ENCODE results near the gene DCAF16.

The DCAF16 gene

GRCh38 chr4:17811078-17811603, 584 bp upstream of the DCAF16 start:
- no peak for DNase-seq (ENCODE audit: low read depth)
- no peak for TF ChIP-seq CTCF (IDR thresholded peaks at IDR 0.05; ENCODE audit: control insufficient read depth, insufficient read depth, low read depth, low read length, missing control alignments)
- H3K4me3 ChIP-seq (ENCODE audit: control insufficient read depth, low read depth, low read length) = peak overlapping the region; percentile 77

GRCh38 chr4:17809667-17810066, 890 bp downstream of the DCAF16 start:
- DNase-seq (ENCODE audit: low read depth) = no peak
- no peak for TF ChIP-seq CTCF (IDR thresholded peaks at IDR 0.05; ENCODE audit: control insufficient read depth, insufficient read depth, low read depth, low read length, missing control alignments)

GRCh38 chr4:17807446-17807845, 3.1 kb downstream of the DCAF16 start:
- TF ChIP-seq CTCF (IDR thresholded peaks at IDR 0.05; ENCODE audit: control insufficient read depth, insufficient read depth, low read depth, low read length, missing control alignments) = no peak
- no peak for DNase-seq (ENCODE audit: low read depth)
- H3K4me3 ChIP-seq (ENCODE audit: control insufficient read depth, low read depth, low read length) = peak overlapping the region; percentile 21

More at GRCh38 chr4:17809667-17810066, 890 bp downstream of the DCAF16 start:
- H3K4me3 ChIP-seq (ENCODE audit: control insufficient read depth, low read depth, low read length) = peak overlapping the region; percentile 77

- TF ChIP-seq CTCF (IDR thresholded peaks at IDR 0.05; ENCODE audit: control insufficient read depth, insufficient read depth, low read depth, low read length, missing control alignments) = no peak
- no peak overlapping the region for H3K4me3 ChIP-seq (ENCODE audit: control insufficient read depth, low read depth, low read length)
- no peak for DNase-seq (ENCODE audit: low read depth)
These were observed 4.9 kb downstream of the DCAF16 start for GRCh38 chr4:17805580-17806155.

- no peak for TF ChIP-seq CTCF (IDR thresholded peaks at IDR 0.05; ENCODE audit: control insufficient read depth, insufficient read depth, low read depth, low read length, missing control alignments)
- no peak overlapping the region for H3K4me3 ChIP-seq (ENCODE audit: control insufficient read depth, low read depth, low read length)
- DNase-seq (ENCODE audit: low read depth) = no peak
These were observed 12.7 kb downstream of the DCAF16 start for GRCh38 chr4:17797808-17798207.

GRCh38 chr4:17794730-17795129, 15.8 kb downstream of the DCAF16 start:
- no peak for TF ChIP-seq CTCF (IDR thresholded peaks at IDR 0.05; ENCODE audit: control insufficient read depth, insufficient read depth, low read depth, low read length, missing control alignments)
- DNase-seq (ENCODE audit: low read depth) = no peak
- no peak overlapping the region for H3K4me3 ChIP-seq (ENCODE audit: control insufficient read depth, low read depth, low read length)

Measured in AG09309 (cell line).